Left lung (tissue), 10 donors: ENCODE measurements around the gene FLYWCH2. TPM values are rescaled to one million over a fixed set of nuclear protein-coding genes. Genes with fewer than 3 reads are reported as not detected.
"Not testable (repeated sequence)": the region's sequence is repeated elsewhere in the genome, so short reads cannot be mapped to it uniquely, and the experiment has no call there.

Experiments used
- ATAC-seq: fragments of 200-7000 bp; cut with Tn5 transposase; one replicate; pipeline ENCODE4 v1.9.1; 2020; ENCODE audit warnings: moderate library complexity
- DNase-seq, 4 donors: peaks; one replicate each; pipeline ENCODE4 v3.0.0-alpha.2; 2013 to 2020
- H3K27ac ChIP-seq, 2 donors: fragments of 200-600 bp; sonication (generic) in 1 of 2; one replicate each; pipeline versions ENCODE4 v1.5.0 to v1.8.0; 2020 to 2021
- H3K27me3 ChIP-seq, 2 donors: fragments of 200-600 bp; sonication (generic) in 1 of 2; one replicate each; pipeline versions ENCODE4 v1.5.0 to v1.8.0; 2020 to 2021
- H3K36me3 ChIP-seq, 2 donors: fragments of 200-600 bp; sonication (generic) in 1 of 2; one replicate each; pipeline versions ENCODE4 v1.5.0 to v1.8.0; 2020 to 2021
- H3K4me1 ChIP-seq, 2 donors: fragments of 200-600 bp; one replicate each; pipeline ENCODE4 v1.8.0; 2021
- H3K4me3 ChIP-seq, 2 donors: fragments of 200-600 bp; sonication (generic) in 1 of 2; one replicate each; pipeline versions ENCODE4 v1.5.0 to v1.8.0; 2020 to 2021; ENCODE audit warnings: mild to moderate bottlenecking in 1 of 2
- H3K9me3 ChIP-seq, 2 donors: fragments of 200-600 bp; sonication (generic) in 1 of 2; one replicate each; pipeline versions ENCODE4 v1.5.0 to v1.8.0; 2020 to 2021
- intact Hi-C, 2 donors: fragments of 100-400 bp; cut with DNase I; formaldehyde crosslinking; loops; one replicate each; pipeline versions ENCODE4 v1.11.2 to v1.14.2; 2022
- polyA plus RNA-seq, 6 donors: library from polyadenylated mRNA; unstranded; fragments of 120-200 nt; gene quantifications; one replicate each; pipeline ENCODE4 v1.2.1, GENCODE V29; 2013; ENCODE audit not compliant: insufficient read length in 6 of 6
- total RNA-seq, 2 donors: library from RNA; stranded (reverse); fragmentation: NEBNext Ultra II Directional; extraction: Animal tissue kit (Norgen Biotek cat#: 25700); gene quantifications; one replicate each; pipeline ENCODE4 v1.2.1, GENCODE V29; 2021
- TF ChIP-seq, protein P1 (sequence below), 2 donors: fragments of 200-600 bp; sonication (generic) in 1 of 2; IDR thresholded peaks; one replicate each; pipeline versions ENCODE4 v1.5.0 to v1.8.0; 2021; ENCODE audit warnings: antibody characterized with exemption in 2 of 2
- donor health status: DM: no; HTN: yes; CAD: no.
- donor health status: DM: no; HTN: no; CAD: no.

FLYWCH2 gene
- total and polyA plus RNA-seq, 8 donors: 15.6 to 24.5 (median 20.9) TPM

DNA sequence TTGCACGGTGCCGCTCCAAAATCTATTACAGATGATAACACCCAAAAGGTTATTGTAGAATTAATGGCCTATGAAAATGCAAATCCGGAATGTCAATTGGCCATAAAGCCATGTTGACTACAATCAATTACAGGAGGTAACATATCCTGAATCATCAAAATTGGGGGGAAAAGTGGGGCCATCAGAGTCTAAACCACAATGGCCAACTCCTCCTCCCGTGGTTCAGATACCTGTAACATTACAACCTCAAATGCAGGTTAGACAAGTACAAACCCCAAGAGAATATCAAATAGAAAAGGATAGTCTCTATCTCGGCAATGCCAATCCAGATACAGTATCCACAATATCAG lies 43.6 kb downstream of the FLYWCH2 start:
- Histone ChIP-seq H3K9me3 (no peaks in the 10 kb centered on the region), H3K4me3 (no peak overlapping the region), H3K4me1 (peaks cover 0 to 11% of the 10 kb centered on the region in 2 donors), H3K36me3 (peaks cover 0 to 31% of the 10 kb centered on the region in 2 donors), H3K27me3 (no peaks in the 10 kb centered on the region), H3K27ac (no peak overlapping the region)
- intact Hi-C loops: loop anchor here in 1 of 2 donors (10.0 kb wide), 1 partner anchor 52 kb away; no protein-coding TSS in a partner anchor
- DNase-seq (no peak), ATAC-seq (no peak)
- TF ChIP-seq, protein P1, sequence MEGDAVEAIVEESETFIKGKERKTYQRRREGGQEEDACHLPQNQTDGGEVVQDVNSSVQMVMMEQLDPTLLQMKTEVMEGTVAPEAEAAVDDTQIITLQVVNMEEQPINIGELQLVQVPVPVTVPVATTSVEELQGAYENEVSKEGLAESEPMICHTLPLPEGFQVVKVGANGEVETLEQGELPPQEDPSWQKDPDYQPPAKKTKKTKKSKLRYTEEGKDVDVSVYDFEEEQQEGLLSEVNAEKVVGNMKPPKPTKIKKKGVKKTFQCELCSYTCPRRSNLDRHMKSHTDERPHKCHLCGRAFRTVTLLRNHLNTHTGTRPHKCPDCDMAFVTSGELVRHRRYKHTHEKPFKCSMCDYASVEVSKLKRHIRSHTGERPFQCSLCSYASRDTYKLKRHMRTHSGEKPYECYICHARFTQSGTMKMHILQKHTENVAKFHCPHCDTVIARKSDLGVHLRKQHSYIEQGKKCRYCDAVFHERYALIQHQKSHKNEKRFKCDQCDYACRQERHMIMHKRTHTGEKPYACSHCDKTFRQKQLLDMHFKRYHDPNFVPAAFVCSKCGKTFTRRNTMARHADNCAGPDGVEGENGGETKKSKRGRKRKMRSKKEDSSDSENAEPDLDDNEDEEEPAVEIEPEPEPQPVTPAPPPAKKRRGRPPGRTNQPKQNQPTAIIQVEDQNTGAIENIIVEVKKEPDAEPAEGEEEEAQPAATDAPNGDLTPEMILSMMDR (IDR thresholded peaks at IDR 0.05): no peak

DNA sequence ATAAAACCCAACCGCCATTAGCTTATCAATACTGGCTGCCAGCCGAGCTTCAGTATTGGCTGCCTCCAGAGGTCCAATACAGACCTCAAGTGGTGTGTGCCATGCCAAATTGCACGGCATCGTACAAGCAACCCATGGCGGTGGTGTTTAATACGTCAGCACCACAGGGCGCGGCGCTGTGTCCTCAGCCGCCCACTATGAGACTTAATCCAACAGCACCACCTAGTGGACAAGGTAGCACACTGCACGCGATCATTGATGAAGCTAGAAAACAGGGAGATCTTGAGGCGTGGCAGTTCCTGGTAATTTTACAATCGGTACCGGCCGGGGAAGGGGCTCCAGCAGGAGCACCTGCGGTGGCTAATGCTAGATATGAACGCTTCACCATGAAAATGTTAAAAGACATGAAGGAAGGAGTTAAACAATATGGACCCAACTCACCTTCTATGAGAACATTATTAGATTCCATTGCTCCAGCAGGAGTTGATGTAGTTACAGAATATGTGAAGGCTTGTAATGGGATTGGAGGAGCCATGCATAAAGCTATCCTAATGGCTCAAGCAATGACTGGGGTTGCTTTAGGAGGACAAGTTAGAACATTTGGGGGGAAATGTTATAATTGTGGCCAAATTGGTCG lies 44.1 kb downstream of the FLYWCH2 start:
- H3K4me3 ChIP-seq: no peak overlapping the region
- H3K36me3 ChIP-seq: peaks cover 0 to 31% of the 10 kb centered on the region in 2 donors
- no peaks in the 10 kb centered on the region for H3K27me3 ChIP-seq
- H3K27ac ChIP-seq: no peak overlapping the region
- DNase-seq (peak; percentile 73 to 93 (median 86)), ATAC-seq (peak; percentile 99)
- TF ChIP-seq, protein P1 (IDR thresholded peaks at IDR 0.05): peak; percentile 97 to 99
- peaks cover 0 to 11% of the 10 kb centered on the region in 2 donors for H3K4me1 ChIP-seq
- intact Hi-C loops: loop anchor here in 1 of 2 donors (10.0 kb wide), 1 partner anchor 52 kb away; no protein-coding TSS in a partner anchor
- H3K9me3 ChIP-seq: no peaks in the 10 kb centered on the region

- H3K27me3 ChIP-seq, H3K9me3 ChIP-seq, H3K4me3 ChIP-seq, H3K27ac ChIP-seq, DNase-seq, ATAC-seq: not testable (repeated sequence)
- Histone ChIP-seq H3K4me1 (peaks cover 0 to 11% of the 10 kb centered on the region in 2 donors), H3K36me3 (peaks cover 0 to 33% of the 10 kb centered on the region in 2 donors)
- intact Hi-C loops: loop anchor here in 1 of 2 donors (10.0 kb wide), 1 partner anchor 53 kb away; no protein-coding TSS in a partner anchor
Measured at GRCh38 chr16:2928151-2928550, 45.1 kb downstream of the FLYWCH2 start.

DNA sequence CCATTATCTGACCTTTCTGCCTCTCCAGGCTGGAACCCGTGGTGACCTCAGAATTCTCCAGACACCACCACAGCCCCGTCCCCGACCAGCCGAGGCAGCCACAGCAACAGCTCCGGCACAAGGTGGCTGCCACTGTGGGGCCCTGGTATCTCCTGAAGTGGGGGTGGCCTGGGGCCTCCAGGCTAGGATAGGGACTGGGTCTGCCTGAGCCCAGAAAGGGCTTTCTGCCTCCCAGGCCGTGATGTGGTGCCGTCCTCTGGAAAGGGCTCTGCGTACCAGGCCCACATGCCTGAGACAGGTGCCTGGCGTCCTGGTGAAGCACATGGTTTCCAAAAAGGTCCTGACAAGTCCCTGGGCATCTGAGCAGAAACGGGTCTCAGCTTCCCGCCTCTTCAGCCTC lies 45.8 kb downstream of the FLYWCH2 start:
- intact Hi-C loops: loop anchor here in 1 of 2 donors (10.0 kb wide), 1 partner anchor 54 kb away; no protein-coding TSS in a partner anchor
- Histone ChIP-seq H3K36me3 (peaks cover 0 to 40% of the 10 kb centered on the region in 2 donors), H3K27ac (no peak overlapping the region), H3K4me3 (no peak overlapping the region), H3K9me3 (no peaks in the 10 kb centered on the region), H3K27me3 (no peaks in the 10 kb centered on the region), H3K4me1 (peaks cover 0 to 11% of the 10 kb centered on the region in 2 donors)
- TF ChIP-seq, protein P1 (IDR thresholded peaks at IDR 0.05): no peak
- no peak for ATAC-seq
- DNase-seq: no peak

DNA sequence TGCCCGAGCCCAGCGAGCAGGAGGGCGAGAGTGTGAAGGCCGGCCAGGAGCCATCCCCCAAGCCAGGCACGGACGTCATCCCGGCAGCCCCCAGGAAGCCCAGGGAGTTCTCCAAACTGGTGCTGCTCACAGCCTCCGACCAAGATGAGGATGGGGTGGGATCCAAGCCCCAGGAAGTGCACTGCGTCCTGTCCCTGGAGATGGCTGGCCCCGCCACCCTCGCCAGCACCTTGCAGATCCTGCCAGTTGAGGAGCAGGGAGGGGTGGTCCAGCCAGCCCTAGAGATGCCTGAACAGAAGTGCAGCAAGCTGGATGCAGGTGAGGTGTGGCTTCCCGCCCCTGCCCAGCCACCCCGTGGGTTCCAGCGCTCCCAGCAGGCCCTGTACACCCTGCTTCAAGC lies 46.7 kb downstream of the FLYWCH2 start:
- Histone ChIP-seq H3K4me1 (peaks cover 0 to 11% of the 10 kb centered on the region in 2 donors), H3K27ac (no peak overlapping the region), H3K9me3 (no peaks in the 10 kb centered on the region), H3K27me3 (no peaks in the 10 kb centered on the region), H3K4me3 (no peak overlapping the region), H3K36me3 (peaks cover 0 to 47% of the 10 kb centered on the region in 2 donors)
- DNase-seq: peak in 1 of 4 donors; percentile 62
- intact Hi-C loops: loop anchor here in 1 of 2 donors (10.0 kb wide), 1 partner anchor 55 kb away; no protein-coding TSS in a partner anchor
- no peak for ATAC-seq
- TF ChIP-seq, protein P1 (IDR thresholded peaks at IDR 0.05): no peak
